ENCODE results near the gene TRIM31. TPM values are rescaled to one million over a fixed set of nuclear protein-coding genes. Genes with fewer than 3 reads are reported as not detected.

TRIM31 gene
- total RNA-seq, 2 experiments from 2014 or later, result not detected

- no peaks in the 10 kb centered on the region for H3K9me3 Mint-ChIP-seq
- CTCF ChIA-PET, result interaction anchor here (0.6 to 1.1 kb wide), 3 partner anchors 21 to 49 kb away, joined by 3 to 4 read pairs (median 3); no protein-coding TSS in a partner anchor
- ATAC-seq (no peak), DNase-seq (no peak)
- POLR2A ChIA-PET, result interaction anchor here (0.5 kb wide), 1 partner anchor 105 kb away, joined by 3 read pairs; no protein-coding TSS in a partner anchor
- H3K27me3 Mint-ChIP-seq, result peaks cover 35% of the 10 kb centered on the region
- intact Hi-C loops (cut with micrococcal nuclease), result no loop called here
- no peak for TF ChIP-seq CTCF (IDR thresholded peaks at IDR 0.05)
- H3K4me3 Mint-ChIP-seq, result no peak overlapping the region
- H3K27ac Mint-ChIP-seq, result no peak overlapping the region
- H3K4me1 Mint-ChIP-seq (ENCODE audit: low read depth), result peaks cover 4% of the 10 kb centered on the region
- H3K36me3 Mint-ChIP-seq (ENCODE audit: low read depth), result no peaks in the 10 kb centered on the region
Measured at GRCh38 chr6:30152016-30152673, 39.3 kb upstream of the TRIM31 start.

DNA sequence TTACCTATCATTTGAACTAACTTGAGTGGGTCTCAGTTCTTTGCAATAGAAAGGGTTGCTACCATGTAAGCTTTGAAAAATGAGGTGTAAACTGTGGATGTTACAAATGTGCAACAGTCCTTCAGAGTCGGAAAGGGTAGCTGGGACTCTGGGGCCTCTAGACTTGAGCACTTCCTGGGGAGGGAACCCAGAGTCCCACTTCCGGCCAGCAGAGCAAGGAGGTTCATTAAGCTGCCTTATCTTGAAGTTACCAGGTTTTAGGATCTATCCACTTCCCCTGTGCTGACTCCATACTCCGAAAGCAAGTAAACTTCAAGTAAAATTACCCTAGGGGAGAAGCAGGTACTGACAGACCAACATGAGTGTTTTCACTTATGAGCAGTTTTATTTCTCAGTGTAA, 38.7 kb upstream of the TRIM31 start:
- no peak for TF ChIP-seq CTCF (IDR thresholded peaks at IDR 0.05)
- Mint-ChIP-seq H3K4me1 (ENCODE audit: low read depth) (peaks cover 4% of the 10 kb centered on the region), H3K36me3 (ENCODE audit: low read depth) (no peaks in the 10 kb centered on the region), H3K27ac (no peak overlapping the region), H3K27me3 (peaks cover 31% of the 10 kb centered on the region), H3K9me3 (no peaks in the 10 kb centered on the region), H3K4me3 (no peak overlapping the region)
- ChIA-PET POLR2A (interaction anchor here (0.5 kb wide), 1 partner anchor 104 kb away, joined by 3 read pairs; no protein-coding TSS in a partner anchor), CTCF (interaction anchor here (0.6 to 1.2 kb wide), 4 partner anchors 20 to 302 kb away, joined by 3 to 4 read pairs (median 3); no protein-coding TSS in a partner anchor)
- DNase-seq (peak; percentile 25), ATAC-seq (no peak)
- intact Hi-C loops (cut with micrococcal nuclease), result no loop called here

DNA sequence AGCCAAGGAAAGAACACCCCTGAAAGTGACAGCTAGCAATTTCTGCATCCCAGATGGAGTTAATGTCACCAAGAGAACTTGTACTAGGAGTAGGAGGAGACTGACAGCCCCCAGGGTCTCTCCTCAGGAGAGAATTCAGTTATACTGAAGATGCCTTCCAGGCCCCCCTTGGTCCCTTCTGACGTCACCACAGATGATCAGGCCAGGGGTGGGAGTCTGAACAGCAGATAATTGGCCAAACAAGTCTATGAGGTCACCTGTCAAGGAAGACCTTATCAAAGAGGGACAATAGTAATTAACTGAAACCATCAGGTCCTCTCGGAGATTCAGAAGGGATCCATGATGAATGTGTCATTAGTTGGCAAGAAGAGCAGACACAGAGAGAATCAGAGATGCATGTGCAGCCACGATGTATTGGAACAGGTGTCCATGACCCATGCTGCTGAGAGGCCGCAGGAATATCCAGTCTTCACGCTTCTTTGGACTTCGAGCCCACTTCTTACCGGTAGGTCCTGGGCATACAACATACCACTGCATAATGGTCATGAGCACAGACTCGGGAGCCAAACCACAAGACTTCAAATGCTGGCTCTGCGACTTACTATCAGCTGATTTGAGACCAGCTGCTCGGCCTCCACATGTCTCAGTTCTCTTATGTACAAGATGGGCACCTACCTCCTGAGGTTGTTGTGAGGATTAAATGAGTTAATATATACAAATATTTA, 37.9 kb upstream of the TRIM31 start:
- no peak for ATAC-seq
- Mint-ChIP-seq H3K9me3 (no peaks in the 10 kb centered on the region), H3K4me3 (no peak overlapping the region), H3K27ac (no peak overlapping the region), H3K27me3 (peaks cover 26% of the 10 kb centered on the region), H3K4me1 (ENCODE audit: low read depth) (peaks cover 4% of the 10 kb centered on the region), H3K36me3 (ENCODE audit: low read depth) (no peaks in the 10 kb centered on the region)
- intact Hi-C loops (cut with micrococcal nuclease), result no loop called here
- no peak for DNase-seq
- POLR2A ChIA-PET, result no interaction called here
- CTCF ChIA-PET, result interaction anchor here (1.1 to 1.2 kb wide), 3 partner anchors 20 to 303 kb away, joined by 3 read pairs; no protein-coding TSS in a partner anchor
- TF ChIP-seq CTCF (IDR thresholded peaks at IDR 0.05), result no peak

- Mint-ChIP-seq H3K36me3 (ENCODE audit: low read depth) (no peaks in the 10 kb centered on the region), H3K4me1 (ENCODE audit: low read depth) (peaks cover 4% of the 10 kb centered on the region), H3K27me3 (peaks cover 29% of the 10 kb centered on the region), H3K27ac (no peak overlapping the region), H3K4me3 (no peak overlapping the region), H3K9me3 (no peaks in the 10 kb centered on the region)
- ChIA-PET POLR2A (no interaction called here), CTCF (no interaction called here)
- DNase-seq, result no peak
- intact Hi-C loops (cut with micrococcal nuclease), result no loop called here
- no peak for ATAC-seq
- no peak for TF ChIP-seq CTCF (IDR thresholded peaks at IDR 0.05)
Measured at GRCh38 chr6:30149858-30150550, 37.1 kb upstream of the TRIM31 start.

Data from activated CD8-positive, alpha-beta T cell treated with anti-CD3 and anti-CD28 coated beads for 36 hours (primary cell).